NCI-H345 treated with DMSO at 0.1 percent for 48 hours (cell line): ENCODE measurements around the gene LGR4.
"Not testable (repeated sequence)": the region's sequence is repeated elsewhere in the genome, so short reads cannot be mapped to it uniquely, and the experiment has no call there.

ENCODE experiments used
- DNase-seq: peaks from one replicate; lab custom pipeline; 2025; ENCODE audit not compliant: unreplicated experiment; lab: John Stamatoyannopoulos, UW

The LGR4 gene

GRCh38 chr11:27459191-27459590, 13.4 kb downstream of the LGR4 start:
- DNase-seq, result no peak

- DNase-seq, result no peak
Measured at GRCh38 chr11:27458182-27458581, 14.4 kb downstream of the LGR4 start.

GRCh38 chr11:27456795-27457329, 15.7 kb downstream of the LGR4 start:
- no peak for DNase-seq

GRCh38 chr11:27456140-27456794, 16.3 kb downstream of the LGR4 start:
- no peak for DNase-seq

GRCh38 chr11:27455667-27456066, 16.9 kb downstream of the LGR4 start:
- no peak for DNase-seq

GRCh38 chr11:27453701-27454100, 18.9 kb downstream of the LGR4 start:
- no peak for DNase-seq

GRCh38 chr11:27452147-27452546, 20.4 kb downstream of the LGR4 start:
- no peak for DNase-seq

GRCh38 chr11:27451244-27451965, 21.2 kb downstream of the LGR4 start:
- no peak for DNase-seq

- not testable (repeated sequence) for DNase-seq
Measured at GRCh38 chr11:27448184-27448540, 24.4 kb downstream of the LGR4 start.

- no peak for DNase-seq
Measured at GRCh38 chr11:27447288-27448183, 25.1 kb downstream of the LGR4 start.

GRCh38 chr11:27445625-27446024, 27.0 kb downstream of the LGR4 start:
- no peak for DNase-seq

GRCh38 chr11:27444801-27445215, 27.8 kb downstream of the LGR4 start:
- peak; percentile 66 for DNase-seq

GRCh38 chr11:27443746-27444507, 28.7 kb downstream of the LGR4 start:
- peak; percentile 29 for DNase-seq

- DNase-seq, result no peak
Measured at GRCh38 chr11:27443227-27443626, 29.4 kb downstream of the LGR4 start.

- DNase-seq, result no peak
Measured at GRCh38 chr11:27440090-27440489, 32.5 kb downstream of the LGR4 start.

GRCh38 chr11:27438595-27438981, 34.0 kb downstream of the LGR4 start:
- DNase-seq, result no peak

GRCh38 chr11:27437829-27438594, 34.6 kb downstream of the LGR4 start:
- no peak for DNase-seq

- DNase-seq, result no peak
Measured at GRCh38 chr11:27436916-27437315, 35.7 kb downstream of the LGR4 start.

- no peak for DNase-seq
Measured at GRCh38 chr11:27433742-27434141, 38.8 kb downstream of the LGR4 start.

GRCh38 chr11:27431808-27432207, 40.8 kb downstream of the LGR4 start:
- no peak for DNase-seq
